IMR-90 (cell line): ENCODE results near the gene POLR3E. TPM values are rescaled to one million over a fixed set of nuclear protein-coding genes. Genes with fewer than 3 reads are reported as not detected.

Experiments
- ATAC-seq: fragments of 200-7000 bp; cut with Tn5 transposase; 2 replicates; pipeline ENCODE4 v1.9.1; 2020; ENCODE audit warnings: low read depth, mild to moderate bottlenecking, moderate library complexity
- BruUV-seq: library from RNA; stranded (reverse); fragments of 400-500 nt; replicated peaks from 2 replicates; lab custom pipeline; 2021; lab: Mats Ljungman, UMichigan
- CTCF ChIA-PET: fragments of 300-600 bp; formaldehyde crosslinking; extraction: SDS; loops from one replicate; lab custom pipeline; 2021; ENCODE audit warnings: antibody characterized with exemption; lab: Yijun Ruan, JAX
- POLR2A ChIA-PET: fragments of 300-600 bp; sonication (Branson Sonifier 250); formaldehyde crosslinking; loops from one replicate; lab custom pipeline; 2022; ENCODE audit warnings: antibody characterized with exemption; ENCODE audit not compliant: unreplicated experiment; lab: Charles Lee
- DNase-seq: peaks from one replicate; pipeline ENCODE4 v3.0.0; 2013
- H2AFZ ChIP-seq: replicated peaks from 2 replicates; pipeline ENCODE3; 2013; ENCODE audit warnings: low read length, mild to moderate bottlenecking; ENCODE audit not compliant: poor library complexity
- H2AK5ac ChIP-seq: 2 replicates; pipeline ENCODE4 v1.6.1; 2013; ENCODE audit warnings: low read depth, low read length, inconsistent platforms
- H2AK9ac ChIP-seq: replicated peaks from 2 replicates; pipeline ENCODE3; 2013; ENCODE audit warnings: mild to moderate bottlenecking, low read depth, low read length, moderate library complexity; ENCODE audit not compliant: poor library complexity
- H2BK120ac ChIP-seq: 2 replicates; pipeline ENCODE4 v1.6.1; 2013; ENCODE audit warnings: low read depth, low read length, inconsistent platforms
- H2BK15ac ChIP-seq: 3 replicates; pipeline ENCODE4 v1.6.1; 2013; ENCODE audit warnings: low read depth, low read length, inconsistent platforms
- H2BK20ac ChIP-seq: 2 replicates; pipeline ENCODE4 v1.6.1; 2013; ENCODE audit warnings: low read depth, mild to moderate bottlenecking, inconsistent platforms, low read length, moderate library complexity
- H2BK5ac ChIP-seq: 2 replicates; pipeline ENCODE4 v1.6.1; 2013; ENCODE audit warnings: mild to moderate bottlenecking, low read depth, low read length, inconsistent platforms; ENCODE audit not compliant: poor library complexity, severe bottlenecking
- H3K14ac ChIP-seq: replicated peaks from 2 replicates; pipeline ENCODE4 v1.6.1; 2013; ENCODE audit warnings: low read depth, low read length, inconsistent platforms
- H3K18ac ChIP-seq: 2 replicates; pipeline ENCODE4 v1.6.1; 2013; ENCODE audit warnings: low read depth, low read length, control low read depth
- H3K23ac ChIP-seq: 2 replicates; pipeline ENCODE4 v1.6.1; 2013; ENCODE audit warnings: low read depth, low read length, inconsistent platforms
- H3K27ac ChIP-seq: 2 replicates; pipeline ENCODE4 v1.5.1; 2013; ENCODE audit warnings: mild to moderate bottlenecking, control low read depth, low read length; ENCODE audit not compliant: insufficient read depth
- H3K27me3 ChIP-seq: 2 replicates; pipeline ENCODE4 v1.6.1; 2013; ENCODE audit warnings: low read length; ENCODE audit not compliant: control insufficient read depth, insufficient read depth
- H3K36me3 ChIP-seq: 2 replicates; pipeline ENCODE4 v1.6.1; 2013; ENCODE audit warnings: low read length, mixed read lengths; ENCODE audit not compliant: control insufficient read depth, insufficient read depth
- H3K4ac ChIP-seq: 2 replicates; pipeline ENCODE4 v1.6.1; 2013; ENCODE audit warnings: low read depth, low read length, inconsistent platforms
- H3K4me1 ChIP-seq: 2 replicates; pipeline ENCODE4 v1.6.1; 2013; ENCODE audit warnings: low read length, mixed read lengths; ENCODE audit not compliant: control insufficient read depth, insufficient read depth
- H3K4me2 ChIP-seq: 2 replicates; pipeline ENCODE4 v1.6.1; 2013; ENCODE audit warnings: low read depth, mild to moderate bottlenecking, control low read depth, low read length, moderate library complexity
- H3K4me3 ChIP-seq: 2 replicates; pipeline ENCODE4 v1.5.1; 2013; ENCODE audit warnings: low read depth, mild to moderate bottlenecking, control low read depth, low read length, moderate library complexity; ENCODE audit not compliant: insufficient read depth
- H3K56ac ChIP-seq: 2 replicates; pipeline ENCODE4 v1.6.1; 2013; ENCODE audit warnings: low read length, inconsistent platforms; ENCODE audit not compliant: insufficient read depth; ENCODE audit errors: extremely low read depth
- H3K79me1 ChIP-seq, 2 experiments: 2 replicates each; pipeline ENCODE4 v1.6.1; 2013; ENCODE audit warnings: low read length in 2 of 2, inconsistent platforms in 1 of 2, low read depth in 1 of 2
- H3K9ac ChIP-seq: 2 replicates; pipeline ENCODE4 v1.6.1; 2013; ENCODE audit warnings: low read depth, low read length, control low read depth
- H3K9me1 ChIP-seq: 2 replicates; pipeline ENCODE4 v1.6.1; 2013; ENCODE audit warnings: low read length, inconsistent platforms; ENCODE audit not compliant: insufficient read depth
- H3K9me3 ChIP-seq: 2 replicates; pipeline ENCODE4 v1.6.1; 2013; ENCODE audit warnings: low read length; ENCODE audit not compliant: control insufficient read depth, insufficient read depth
- H4K20me1 ChIP-seq: 2 replicates; pipeline ENCODE4 v1.6.1; 2013; ENCODE audit warnings: low read length, inconsistent platforms; ENCODE audit not compliant: insufficient read depth
- H4K5ac ChIP-seq: 2 replicates; pipeline ENCODE4 v1.6.1; 2013; ENCODE audit warnings: mild to moderate bottlenecking, low read depth, low read length, control low read depth
- H4K8ac ChIP-seq, 2 experiments: 2 replicates each; pipeline ENCODE4 v1.6.1; 2013; ENCODE audit warnings: low read depth in 2 of 2, low read length in 2 of 2, control low read depth in 1 of 2, inconsistent platforms in 1 of 2
- H4K91ac ChIP-seq: 2 replicates; pipeline ENCODE4 v1.6.1; 2013; ENCODE audit warnings: low read depth, low read length, inconsistent platforms; ENCODE audit not compliant: insufficient read depth
- CEBPB ChIP-seq: IDR thresholded peaks from 2 replicates; pipeline ENCODE4 v1.6.1; 2012; ENCODE audit warnings: low read depth, low read length, improper control_type of control experiment
- MAZ ChIP-seq: IDR thresholded peaks from 2 replicates; pipeline ENCODE4 v1.6.1; 2012; ENCODE audit warnings: low read depth, mild to moderate bottlenecking, low read length, improper control_type of control experiment, moderate library complexity, borderline replicate concordance
- WGBS, 2 experiments: methylation state at CpG; one replicate each; pipeline versions ENCODE4 v1.1.5 to v1.1.7; 2013; ENCODE audit warnings: missing lambda C conversion rate in 2 of 2; ENCODE audit not compliant: insufficient read length in 1 of 2; ENCODE audit errors: extremely low coverage in 2 of 2; 5-methylcytosine and 5-hydroxymethylcytosine counted together
- dilution Hi-C: fragments of 300-500 bp; cut with HindIII; formaldehyde crosslinking; loops from one replicate; pipeline ENCODE4 v1.14.3; 2018; ENCODE audit warnings: low sequenced_read_pairs; ENCODE audit not compliant: unreplicated experiment
- in situ Hi-C: fragments of 300-500 bp; cut with MboI; formaldehyde crosslinking; loops from 3 replicates; pipeline ENCODE4 v1.14.3; 2019; ENCODE audit warnings: low sequenced_read_pairs, inconsistent platforms, mixed read lengths
- intact Hi-C: fragments of 100-400 bp; cut with micrococcal nuclease; formaldehyde crosslinking; loops from 2 replicates; pipeline ENCODE4 v1.10.0; 2022
- polyA plus RNA-seq, 3 experiments: library from polyadenylated mRNA; depleted of rRNA; stranded (reverse); fragments of >200 nt; gene quantifications; 2 replicates each; pipeline ENCODE4 v1.2.3, GENCODE V29; 2012; ENCODE audit warnings: low replicate concordance in 1 of 3
- total RNA-seq: library from RNA; depleted of rRNA; stranded (reverse); fragments of >200 nt; gene quantifications from 2 replicates; pipeline ENCODE4 v1.2.3, GENCODE V29; 2012; rRNA removed

Gene POLR3E
- total and polyA plus RNA-seq, 2 of the 4 experiments (the other 2 are of a cell fraction) = 19.9 to 46.0 TPM

DNA sequence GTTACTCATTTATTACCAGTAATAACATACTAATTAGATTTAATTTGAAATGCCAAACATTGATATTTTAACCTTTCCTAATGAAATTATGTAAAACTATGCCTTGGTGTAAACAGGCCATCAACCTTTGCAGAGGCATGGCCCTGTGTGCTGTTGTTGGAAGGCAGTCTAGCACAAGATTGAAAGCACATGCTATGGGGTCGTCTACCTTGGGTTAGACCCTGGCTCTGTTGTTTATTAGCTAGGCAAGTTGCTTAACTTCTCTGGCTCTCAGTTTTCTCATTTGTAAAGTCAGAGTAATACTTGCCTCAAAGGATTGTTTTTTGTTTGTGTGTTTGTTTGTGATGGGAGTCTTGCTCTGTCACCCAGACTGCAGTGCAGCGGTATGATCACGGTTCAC lies 86.6 kb downstream of the POLR3E start:
- peak overlapping the region; percentile 52 for H3K4ac ChIP-seq
- dilution Hi-C loops (no loop called here), intact Hi-C loops (loop anchor here (2.0 kb wide), 1 partner anchor 17 kb away; no protein-coding TSS in a partner anchor), in situ Hi-C loops (no loop called here)
- H3K4me1 ChIP-seq = peaks cover 15% of the 10 kb centered on the region
- H3K9me3 ChIP-seq = no peaks in the 10 kb centered on the region
- H4K20me1 ChIP-seq = no peaks in the 10 kb centered on the region
- H3K56ac ChIP-seq = no peak overlapping the region
- H3K9ac ChIP-seq = no peak overlapping the region
- no peak overlapping the region for H2BK15ac ChIP-seq
- no CpG with 5 or more reads among the region's 3 CpGs for WGBS, 2 experiments
- DNase-seq (no peak), ATAC-seq (no peak)
- 0 out of 2 replicates have a peak overlapping the region, but pooled peaks have one; percentile 12 for H2AK5ac ChIP-seq
- no peak overlapping the region for H2BK120ac ChIP-seq
- H3K36me3 ChIP-seq = no peaks in the 10 kb centered on the region
- no peak overlapping the region; the same call in 1 of the 2 replicates for H3K18ac ChIP-seq
- H3K27ac ChIP-seq = no peak overlapping the region
- no peak overlapping the region for H3K4me2 ChIP-seq
- POLR2A ChIA-PET = interaction anchor here (0.6 kb wide), 1 partner anchor 14 kb away, joined by 3 read pairs; no protein-coding TSS in a partner anchor
- H4K8ac ChIP-seq = no peak overlapping the region
- H2AK9ac ChIP-seq = no peak overlapping the region
- no peaks in the 10 kb centered on the region for H3K27me3 ChIP-seq
- no TSS peak for BruUV-seq
- H3K14ac ChIP-seq = 0 out of 2 replicates have a peak overlapping the region, but pooled peaks have one; percentile 19
- H2AFZ ChIP-seq = no peak overlapping the region
- no peak overlapping the region for H2BK5ac ChIP-seq
- peaks cover 3% of the 10 kb centered on the region for H3K9me1 ChIP-seq
- TF ChIP-seq CEBPB = no peak
- no peak for TF ChIP-seq MAZ
- peaks cover 0 to 3% of the 10 kb centered on the region in 2 experiments; a peak in 1 of 4 replicates for H3K79me1 ChIP-seq
- H3K23ac ChIP-seq = no peak overlapping the region
- no peak overlapping the region; the same call in 1 of the 2 replicates for H2BK20ac ChIP-seq
- H3K4me3 ChIP-seq = no peak overlapping the region
- H4K91ac ChIP-seq = no peak overlapping the region
- CTCF ChIA-PET = no interaction called here
- no peak overlapping the region for H4K5ac ChIP-seq

Other genes starting within 250 kb of the POLR3E start
- not detected in 2 replicates for gene VWA3A, start 204.9 kb upstream of the POLR3E start, total RNA-seq
- 0.01 TPM in 1 of 2 replicates, not detected in the other for gene VWA3A, start 204.9 kb upstream of the POLR3E start, polyA plus RNA-seq (2012; rRNA removed)
- not detected in 2 replicates for gene SDR42E2, start 134.9 kb upstream of the POLR3E start, total RNA-seq
- gene SDR42E2, start 134.9 kb upstream of the POLR3E start, polyA plus RNA-seq (2012; rRNA removed) = not detected in 2 replicates
- 9.7 and 10.3 TPM in 2 replicates for gene EEF2K, start 91.1 kb upstream of the POLR3E start, total RNA-seq
- 16.5 and 19.1 TPM in 2 replicates for gene EEF2K, start 91.1 kb upstream of the POLR3E start, polyA plus RNA-seq (2012; rRNA removed)
- gene CDR2, start 77.2 kb downstream of the POLR3E start, total RNA-seq = 44.2 and 48.4 TPM in 2 replicates
- gene CDR2, start 77.2 kb downstream of the POLR3E start, polyA plus RNA-seq (2012; rRNA removed) = 33.1 and 37.7 TPM in 2 replicates
- 29.8 and 32.2 TPM in 2 replicates for gene NPIPB5, start 213.5 kb downstream of the POLR3E start, total RNA-seq
- gene NPIPB5, start 213.5 kb downstream of the POLR3E start, polyA plus RNA-seq (2012; rRNA removed) = 49.5 and 56.6 TPM in 2 replicates